Activated T-cell treated with anti-CD3 and anti-CD28 coated beads, Interleukin-2, amount 50 U/mL, for 72 hours (primary cell): ENCODE measurements around the gene HTR2B. TPM values are rescaled to one million over a fixed set of nuclear protein-coding genes. Genes with fewer than 3 reads are reported as not detected.

Source experiments
- ATAC-seq, 2 donors: fragments of 150-1000 bp; cut with Tn5 transposase; replicated peaks in 1 of 2; 2 replicates each; pipeline ENCODE4 v1.10.0; 2021; ENCODE audit warnings: moderate library complexity in 2 of 2, mild to moderate bottlenecking in 1 of 2
- DNase-seq, 2 donors: peaks; one replicate each; pipeline ENCODE4 v3.0.0; 2021 to 2022; ENCODE audit warnings: mixed read lengths in 1 of 2
- H3K27ac Mint-ChIP-seq: one replicate; pipeline ENCODE4 v1.8.0; 2022; ENCODE audit warnings: mild to moderate bottlenecking, moderate library complexity, mixed read lengths
- H3K27me3 Mint-ChIP-seq: one replicate; pipeline ENCODE4 v1.8.0; 2022; ENCODE audit warnings: low read depth, mixed read lengths
- H3K36me3 Mint-ChIP-seq, 2 donors: one replicate each; pipeline ENCODE4 v1.8.0; 2022; ENCODE audit warnings: mixed read lengths in 2 of 2, mild to moderate bottlenecking in 1 of 2; ENCODE audit not compliant: insufficient read depth in 2 of 2
- H3K4me1 Mint-ChIP-seq: one replicate; pipeline ENCODE4 v1.8.0; 2022; ENCODE audit warnings: low read depth, mixed read lengths
- H3K4me3 Mint-ChIP-seq, 2 donors: one replicate each; pipeline ENCODE4 v1.8.0; 2022; ENCODE audit warnings: mild to moderate bottlenecking in 2 of 2, mixed read lengths in 2 of 2, moderate library complexity in 2 of 2
- H3K9me3 Mint-ChIP-seq, 2 donors: one replicate each; pipeline ENCODE4 v1.8.0; 2022; ENCODE audit warnings: mixed read lengths in 2 of 2
- total RNA-seq, 2 donors: library from RNA; stranded (reverse); gene quantifications; one replicate each; pipeline ENCODE4 v1.2.3, GENCODE V29; 2022

HTR2B gene
- total RNA-seq: not detected

DNA sequence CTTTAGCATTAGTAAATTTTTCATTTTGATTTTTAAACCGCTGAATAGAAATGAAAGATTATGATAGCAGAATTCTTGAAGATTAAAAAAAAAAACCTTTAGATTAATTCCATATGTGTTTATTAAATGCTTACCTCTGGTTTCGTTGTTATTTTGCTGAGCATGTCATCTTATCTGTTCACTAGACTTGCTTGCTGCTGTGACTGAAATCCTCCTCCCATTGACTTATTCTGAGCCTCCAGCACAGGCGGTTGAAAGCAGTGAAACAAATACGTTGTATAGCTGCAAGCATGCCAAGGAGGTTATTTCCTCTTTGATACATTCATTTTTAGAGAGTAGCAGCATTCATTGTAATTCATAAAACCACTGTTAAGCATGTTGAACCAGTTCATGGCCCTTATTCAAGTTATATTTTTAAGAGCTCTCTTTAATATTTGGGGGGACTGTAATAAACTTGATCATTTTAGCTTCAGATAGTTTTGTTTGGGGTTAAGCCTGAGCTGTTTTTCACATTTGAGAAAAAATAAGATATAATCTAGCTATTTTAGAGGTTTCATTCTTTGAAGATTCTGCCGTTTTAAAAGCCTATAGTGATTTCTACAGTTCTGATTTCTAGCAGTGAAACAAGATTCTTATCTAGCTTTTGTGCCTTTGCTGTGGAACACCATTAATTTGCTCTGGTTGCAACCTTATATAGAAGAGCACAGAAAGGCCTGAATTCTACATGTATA lies at the start of gene HTR2B:
HTR2B (minus strand) TSS at position 205 of the 731 bp plus-strand sequence. CDS start 1,278 bp downstream, outside the sequence.
- H3K27ac Mint-ChIP-seq: peak within 1 kb of the TSS; percentile 89
- H3K27me3 Mint-ChIP-seq: no peaks in the 10 kb centered on the region
- ATAC-seq (peak; percentile 82 to 91), DNase-seq (peak; percentile 12 to 29)
- peaks cover 21% of the 10 kb centered on the region for H3K4me1 Mint-ChIP-seq
- no peaks in the 10 kb centered on the region for H3K9me3 Mint-ChIP-seq
- peaks cover 0 to 1% of the 10 kb centered on the region in 2 donors for H3K36me3 Mint-ChIP-seq
- H3K4me3 Mint-ChIP-seq: peak within 1 kb of the TSS; percentile 3 to 58

DNA sequence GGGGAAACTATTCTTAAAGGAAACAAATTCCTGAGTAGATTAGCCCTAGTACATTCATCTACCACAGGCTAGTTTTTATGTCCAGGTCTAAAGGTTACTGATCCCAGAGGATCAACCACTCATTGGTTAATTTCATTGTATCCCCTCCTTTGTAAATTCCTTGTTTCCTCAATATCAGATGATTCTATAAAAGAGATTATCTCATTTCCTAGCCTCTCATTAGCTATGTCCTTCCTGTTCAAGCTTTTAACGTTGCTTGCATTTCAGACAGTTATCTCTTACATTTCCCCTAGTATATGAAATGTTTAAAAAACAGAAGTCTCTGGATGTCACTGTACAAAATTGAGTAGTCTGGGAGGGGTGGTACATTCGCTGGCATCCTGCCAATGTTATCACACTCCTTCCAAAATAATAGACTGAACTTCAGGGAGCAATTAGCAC lies 49.4 kb upstream of the HTR2B start:
- ATAC-seq: no peak

DNA sequence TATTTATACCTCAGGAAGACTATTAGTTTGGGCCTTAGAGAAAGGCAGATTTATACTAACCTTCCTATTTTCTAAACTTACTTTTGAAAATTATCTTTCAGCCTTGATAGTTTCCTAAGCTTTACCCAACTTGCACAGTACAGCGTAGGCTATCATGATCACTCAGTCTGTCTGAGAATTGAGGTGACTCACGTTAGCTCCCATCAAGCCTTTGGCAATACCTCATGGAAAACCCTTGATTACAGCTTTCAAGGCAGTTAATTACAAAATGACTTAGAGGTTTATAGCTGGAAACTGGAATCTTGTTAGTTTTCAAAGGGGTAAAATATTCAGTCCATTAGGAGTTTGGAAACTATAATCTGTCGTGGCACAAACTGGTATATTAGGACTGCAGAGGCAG lies 47.2 kb upstream of the HTR2B start:
- Mint-ChIP-seq H3K36me3 (peaks cover 6 to 19% of the 10 kb centered on the region in 2 donors), H3K4me3 (no peak overlapping the region)

More for the DNA sequence above, 49.4 kb upstream of the HTR2B start:
- H3K36me3 Mint-ChIP-seq: peaks cover 6 to 14% of the 10 kb centered on the region in 2 donors
- no peaks in the 10 kb centered on the region for H3K9me3 Mint-ChIP-seq
- no peak overlapping the region for H3K27ac Mint-ChIP-seq
- peaks cover 8% of the 10 kb centered on the region for H3K4me1 Mint-ChIP-seq
- DNase-seq: no peak
- no peak overlapping the region for H3K4me3 Mint-ChIP-seq
- no peaks in the 10 kb centered on the region for H3K27me3 Mint-ChIP-seq

DNA sequence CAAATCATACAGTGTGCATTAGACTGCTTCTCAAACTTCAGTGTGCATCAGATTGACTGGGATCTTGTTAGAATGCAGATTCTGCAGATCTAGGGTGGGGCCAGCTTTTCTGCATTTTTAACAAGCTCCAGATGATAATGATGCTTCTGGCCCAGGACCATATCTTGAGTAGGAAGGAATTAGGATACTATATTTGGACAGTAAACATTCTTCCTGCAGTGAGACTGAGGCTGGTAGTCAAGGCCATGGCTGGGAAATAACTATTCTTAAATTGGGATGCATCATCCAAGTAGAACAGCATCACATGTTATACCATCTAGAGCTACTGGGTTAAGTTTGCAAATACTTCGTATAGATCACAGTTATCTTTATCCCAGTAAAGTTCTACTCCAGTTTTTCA lies 45.2 kb upstream of the HTR2B start:
- H3K4me3 Mint-ChIP-seq: no peak overlapping the region
- DNase-seq (no peak), ATAC-seq (no peak)
- H3K27ac Mint-ChIP-seq: no peak overlapping the region
- H3K4me1 Mint-ChIP-seq: peaks cover 24% of the 10 kb centered on the region
- H3K9me3 Mint-ChIP-seq: no peaks in the 10 kb centered on the region
- peaks cover 8 to 28% of the 10 kb centered on the region in 2 donors for H3K36me3 Mint-ChIP-seq
- no peaks in the 10 kb centered on the region for H3K27me3 Mint-ChIP-seq

More for the DNA sequence above, 47.2 kb upstream of the HTR2B start:
- Mint-ChIP-seq H3K27me3 (no peaks in the 10 kb centered on the region), H3K9me3 (no peaks in the 10 kb centered on the region), H3K27ac (no peak overlapping the region), H3K4me1 (peaks cover 16% of the 10 kb centered on the region)
- no peak for ATAC-seq
- DNase-seq: no peak

DNA sequence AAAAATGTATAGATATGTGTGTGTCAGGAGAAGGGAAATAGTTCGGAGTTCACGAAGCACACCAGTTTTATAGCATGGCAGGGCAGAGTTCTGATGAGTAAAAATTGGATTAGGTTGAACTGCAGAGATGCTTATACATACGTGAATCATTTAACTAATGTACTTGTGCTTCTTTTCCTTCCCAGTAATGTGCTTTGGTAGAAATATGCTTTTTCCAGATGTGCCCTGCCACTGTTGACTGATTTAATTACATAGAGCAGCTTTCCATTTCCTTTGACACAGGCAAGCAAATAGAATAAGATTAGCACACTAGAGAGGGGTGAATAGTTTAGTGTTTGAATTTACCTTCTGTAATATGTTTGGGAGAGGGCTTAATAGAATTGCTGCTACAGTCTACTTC lies 44.6 kb upstream of the HTR2B start:
- Mint-ChIP-seq H3K27me3 (no peaks in the 10 kb centered on the region), H3K27ac (peak overlapping the region; percentile 58), H3K4me3 (no peak overlapping the region), H3K36me3 (peaks cover 8 to 25% of the 10 kb centered on the region in 2 donors), H3K4me1 (peaks cover 24% of the 10 kb centered on the region), H3K9me3 (no peaks in the 10 kb centered on the region)
- ATAC-seq: no peak
- no peak for DNase-seq

DNA sequence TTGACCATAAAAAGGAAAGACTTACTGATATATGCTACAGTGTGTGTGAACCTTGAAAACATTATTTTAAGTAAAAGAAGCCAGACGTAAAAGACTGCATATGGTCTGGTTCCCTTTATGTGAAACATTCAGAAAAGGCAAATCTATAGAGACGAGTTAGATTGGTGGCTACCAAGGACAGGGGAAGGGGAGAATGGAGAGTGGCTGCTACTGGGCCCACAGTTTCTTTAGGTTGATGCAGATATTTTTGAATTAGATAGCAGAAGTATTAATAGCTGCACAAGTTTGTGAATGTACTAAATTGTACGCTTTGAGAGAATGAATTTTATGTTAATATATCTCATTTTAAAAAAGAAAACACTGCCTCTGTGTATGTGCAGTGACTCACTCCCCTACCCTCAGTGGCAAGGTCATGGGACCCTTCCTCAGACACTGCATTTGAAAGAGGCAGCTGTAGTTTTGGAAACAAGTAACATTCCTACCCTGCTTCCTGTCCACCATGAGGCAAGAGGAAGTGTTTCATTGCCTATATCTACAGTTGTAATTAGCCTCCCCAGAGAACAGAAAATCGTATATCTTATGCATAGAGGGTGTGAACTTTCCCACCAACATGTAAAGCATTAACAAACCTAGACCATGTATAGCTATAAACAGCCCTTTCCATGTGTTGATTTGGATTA lies 43.8 kb upstream of the HTR2B start:
- Mint-ChIP-seq H3K27ac (peak overlapping the region; percentile 52), H3K9me3 (no peaks in the 10 kb centered on the region), H3K27me3 (no peaks in the 10 kb centered on the region), H3K4me3 (no peak overlapping the region), H3K4me1 (peaks cover 24% of the 10 kb centered on the region), H3K36me3 (peaks cover 8 to 23% of the 10 kb centered on the region in 2 donors)
- DNase-seq (no peak), ATAC-seq (peak in 1 of 2 donors; percentile 9)

DNA sequence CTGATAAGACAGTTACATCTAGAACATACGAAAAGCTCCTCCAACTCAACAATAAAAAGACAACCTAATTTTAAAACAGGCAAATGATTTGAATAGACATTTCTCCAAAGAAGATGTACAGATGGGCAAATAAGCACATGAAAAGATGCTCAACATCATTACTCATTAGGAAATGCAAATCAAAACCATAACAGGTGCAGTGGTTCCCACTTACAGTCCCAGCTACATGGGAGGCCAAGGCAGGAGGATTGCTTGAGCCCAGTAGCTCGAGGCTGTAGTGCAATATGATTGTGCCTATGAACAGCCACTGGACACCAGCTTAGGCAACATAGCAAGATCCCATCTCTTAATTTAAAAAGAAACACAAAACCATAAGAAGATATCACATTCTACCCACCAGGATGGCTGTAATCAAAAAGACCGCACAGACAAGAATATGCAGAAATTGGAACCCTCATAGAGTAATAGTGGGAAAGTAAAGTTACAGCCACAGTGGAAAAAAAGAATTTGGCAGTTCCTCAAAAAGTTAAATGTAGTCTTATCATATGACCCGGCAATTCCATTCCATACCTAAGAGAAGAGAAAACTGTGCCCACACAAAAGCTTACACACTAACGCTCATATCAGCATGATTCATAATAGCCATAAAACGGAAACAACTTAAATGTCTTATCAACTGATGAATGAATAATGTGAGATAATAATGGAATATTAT lies 43.1 kb upstream of the HTR2B start:
- Mint-ChIP-seq H3K36me3 (peaks cover 8 to 23% of the 10 kb centered on the region in 2 donors), H3K27me3 (no peaks in the 10 kb centered on the region), H3K27ac (peak overlapping the region; percentile 33), H3K4me1 (peaks cover 24% of the 10 kb centered on the region), H3K9me3 (no peaks in the 10 kb centered on the region), H3K4me3 (peak overlapping the region in 1 of 2 donors; percentile 19)
- ATAC-seq (peak; percentile 25 to 62), DNase-seq (no peak)

DNA sequence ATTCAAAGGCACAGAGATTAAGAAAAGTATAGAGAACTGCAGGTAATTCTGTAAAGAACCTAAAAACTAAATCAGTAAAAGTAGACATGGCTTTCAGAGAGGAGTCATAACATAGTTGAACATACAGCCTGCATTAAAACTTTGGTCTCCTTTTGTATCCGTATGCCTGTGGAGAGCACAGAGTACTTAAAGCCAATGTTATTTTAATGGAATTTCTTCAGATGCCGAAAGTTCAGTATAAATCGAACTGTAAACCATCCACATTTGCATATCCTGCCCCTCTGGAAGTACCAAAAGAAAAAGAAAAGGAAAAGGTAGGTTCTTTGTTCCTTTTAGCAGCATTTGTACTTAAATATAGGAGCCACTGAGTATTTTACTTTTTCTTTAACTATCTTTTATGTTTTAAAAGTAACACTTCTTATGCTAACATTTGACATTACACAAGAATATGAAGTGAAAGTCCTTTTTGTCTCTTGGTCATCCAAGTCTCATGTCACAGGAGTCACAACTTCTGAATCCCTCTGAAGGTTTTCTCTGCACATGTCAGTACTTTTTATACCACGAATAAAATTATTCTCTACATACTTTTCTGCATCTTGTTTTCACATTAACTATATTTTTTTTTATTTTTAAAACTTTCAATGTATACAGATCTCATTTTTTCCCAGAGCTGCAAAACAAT lies 38.7 kb upstream of the HTR2B start:
- Mint-ChIP-seq H3K27ac (peak overlapping the region; percentile 59), H3K4me1 (peaks cover 38% of the 10 kb centered on the region), H3K9me3 (no peaks in the 10 kb centered on the region), H3K27me3 (no peaks in the 10 kb centered on the region), H3K36me3 (peaks cover 7 to 16% of the 10 kb centered on the region in 2 donors), H3K4me3 (no peak overlapping the region)
- DNase-seq (no peak), ATAC-seq (no peak)

DNA sequence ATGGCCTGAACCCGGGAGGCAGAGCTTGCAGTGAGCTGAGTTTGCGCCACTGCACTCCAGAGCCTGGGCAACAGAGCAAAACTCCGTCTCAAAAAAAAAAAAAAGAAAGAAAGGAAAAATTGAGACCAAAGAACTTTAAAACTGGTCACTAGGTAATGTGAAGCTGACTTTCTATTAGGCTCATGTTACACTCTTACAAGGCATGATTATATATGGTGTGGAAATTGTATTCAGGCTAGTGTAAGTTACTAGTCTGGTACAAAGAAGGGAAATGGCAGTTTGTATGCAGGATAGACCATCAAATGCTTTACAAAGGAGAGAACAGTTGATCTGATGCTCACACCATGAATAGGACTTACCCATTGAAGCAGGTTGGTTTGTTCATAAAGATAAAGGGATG lies 38.2 kb upstream of the HTR2B start:
- peaks cover 33% of the 10 kb centered on the region for H3K4me1 Mint-ChIP-seq
- H3K9me3 Mint-ChIP-seq: no peaks in the 10 kb centered on the region
- DNase-seq (no peak), ATAC-seq (no peak)
- peak overlapping the region; percentile 59 for H3K27ac Mint-ChIP-seq
- H3K36me3 Mint-ChIP-seq: peaks cover 5 to 13% of the 10 kb centered on the region in 2 donors
- no peaks in the 10 kb centered on the region for H3K27me3 Mint-ChIP-seq
- no peak overlapping the region for H3K4me3 Mint-ChIP-seq

DNA sequence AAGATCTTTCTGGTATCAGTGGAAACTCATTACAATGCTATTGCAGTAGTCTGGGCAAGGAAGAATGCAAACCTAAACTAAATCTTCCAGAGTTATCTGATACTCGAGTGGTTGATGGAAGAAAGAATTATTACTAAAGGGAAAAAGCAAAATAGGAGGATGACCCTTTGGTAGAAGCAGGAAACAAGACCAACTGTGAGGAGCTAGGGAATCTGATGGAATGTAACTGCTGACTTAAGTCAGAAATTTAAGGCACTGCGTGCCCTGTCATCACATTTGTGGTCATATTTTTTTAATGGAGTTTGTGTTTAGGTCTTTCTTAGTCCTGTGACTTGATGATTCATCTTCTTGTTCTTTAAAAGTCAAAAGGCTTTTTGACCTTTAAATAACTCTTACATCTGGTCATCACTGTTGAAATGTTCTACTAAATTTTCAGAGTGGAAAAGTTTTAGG lies 37.1 kb upstream of the HTR2B start:
- Mint-ChIP-seq H3K4me1 (peaks cover 22% of the 10 kb centered on the region), H3K4me3 (peak overlapping the region in 1 of 2 donors; percentile 49), H3K27ac (peak overlapping the region; percentile 85), H3K36me3 (peaks cover 5 to 13% of the 10 kb centered on the region in 2 donors), H3K27me3 (no peaks in the 10 kb centered on the region), H3K9me3 (no peaks in the 10 kb centered on the region)
- ATAC-seq (peak in 1 of 2 donors; percentile 32), DNase-seq (no peak)

DNA sequence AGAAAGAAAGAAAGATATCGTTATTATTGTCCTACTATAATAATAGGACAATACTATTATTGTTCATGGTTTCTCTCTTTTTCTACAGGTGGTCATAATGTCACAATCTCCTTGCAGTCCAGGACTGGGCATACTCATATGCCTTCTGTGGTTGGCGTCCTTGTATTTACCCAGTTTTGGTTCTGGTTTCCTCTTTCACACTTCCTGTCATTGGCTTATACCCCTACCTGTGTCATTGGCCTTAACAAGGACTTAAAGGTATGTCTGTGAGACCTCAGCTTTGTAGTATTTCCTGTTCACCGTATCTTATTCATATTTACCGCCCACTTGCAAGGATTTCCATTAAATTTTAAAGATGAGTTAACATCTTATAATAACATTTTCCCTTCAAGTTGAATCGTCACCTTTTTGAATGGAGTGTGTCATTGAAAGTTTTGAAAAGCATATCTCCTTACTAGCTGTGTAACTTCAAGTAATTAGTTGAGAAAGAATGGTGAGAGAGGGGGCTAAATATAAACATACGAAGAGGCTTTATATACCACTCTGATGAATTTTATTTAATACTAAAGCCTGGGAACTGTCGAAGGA lies 36.5 kb upstream of the HTR2B start:
- Mint-ChIP-seq H3K9me3 (no peaks in the 10 kb centered on the region), H3K27ac (peak overlapping the region; percentile 85), H3K27me3 (no peaks in the 10 kb centered on the region), H3K4me1 (peaks cover 16% of the 10 kb centered on the region), H3K4me3 (peak overlapping the region in 1 of 2 donors; percentile 49), H3K36me3 (peaks cover 1 to 9% of the 10 kb centered on the region in 2 donors)
- ATAC-seq: peak; percentile 76 to 91
- no peak for DNase-seq

DNA sequence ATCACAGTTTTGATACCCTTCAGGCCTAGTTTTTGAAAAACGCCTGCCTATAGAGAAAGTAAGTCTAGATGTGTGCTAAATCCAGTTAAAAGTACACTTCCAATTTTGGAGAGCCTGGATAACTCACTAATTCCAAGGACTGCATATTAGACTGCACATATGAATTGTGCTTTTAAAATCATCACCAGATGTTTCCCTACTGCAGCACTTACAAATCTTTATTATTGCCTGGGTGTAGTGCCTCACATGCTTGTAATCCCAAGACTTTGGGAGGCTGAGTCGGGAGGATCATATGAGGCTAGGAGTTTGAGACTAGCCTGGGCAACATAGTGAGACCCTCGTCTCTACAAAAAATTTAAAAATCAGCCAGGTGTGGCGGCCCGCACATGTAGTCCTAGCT lies 35.9 kb upstream of the HTR2B start:
- no peak overlapping the region for H3K4me3 Mint-ChIP-seq
- H3K27me3 Mint-ChIP-seq: no peaks in the 10 kb centered on the region
- DNase-seq (no peak), ATAC-seq (no peak)
- peak overlapping the region; percentile 85 for H3K27ac Mint-ChIP-seq
- peaks cover 15% of the 10 kb centered on the region for H3K4me1 Mint-ChIP-seq
- peaks cover 1 to 6% of the 10 kb centered on the region in 2 donors for H3K36me3 Mint-ChIP-seq
- H3K9me3 Mint-ChIP-seq: no peaks in the 10 kb centered on the region
